Fibroblast of mammary gland (primary cell): ENCODE measurements around the gene BMP10.
A peak's percentile ranks its signal among the peaks of the same experiment; 100 is the strongest.

Source experiments
- DNase-seq: peaks from one replicate; pipeline ENCODE4 v3.0.0-alpha.2; 2010; ENCODE audit warnings: low read depth
- H3K4me3 ChIP-seq: 2 replicates; pipeline ENCODE4 v1.5.1; 2011; ENCODE audit warnings: low read depth, mild to moderate bottlenecking, low read length, moderate library complexity; ENCODE audit not compliant: control insufficient read depth
- TF ChIP-seq, protein P1 (sequence below): conservative IDR thresholded peaks from 2 replicates; pipeline ENCODE4 v1.5.1; 2011; ENCODE audit warnings: low read depth, low read length, inconsistent platforms; ENCODE audit not compliant: control insufficient read depth, insufficient read depth

Gene BMP10

DNA sequence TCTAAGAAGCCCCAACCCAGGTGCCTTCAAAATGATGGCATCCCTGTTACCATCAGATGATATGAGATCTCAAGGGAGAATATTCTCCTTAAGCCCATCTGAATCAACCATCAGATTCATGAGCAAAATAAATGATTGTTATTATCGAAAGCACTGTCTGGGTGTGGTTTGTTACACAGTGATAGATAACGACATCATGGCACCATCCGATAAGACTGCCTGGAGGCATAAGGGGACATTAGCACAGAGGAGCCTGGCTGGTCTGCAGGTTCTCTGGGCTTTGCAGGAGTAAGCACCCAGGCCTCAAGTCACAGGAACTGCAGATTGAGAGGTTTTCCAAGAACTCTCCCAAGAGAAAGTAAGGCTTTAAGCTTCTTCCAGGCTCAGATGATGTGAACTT, 15.6 kb downstream of the BMP10 start:
- TF ChIP-seq, protein P1, sequence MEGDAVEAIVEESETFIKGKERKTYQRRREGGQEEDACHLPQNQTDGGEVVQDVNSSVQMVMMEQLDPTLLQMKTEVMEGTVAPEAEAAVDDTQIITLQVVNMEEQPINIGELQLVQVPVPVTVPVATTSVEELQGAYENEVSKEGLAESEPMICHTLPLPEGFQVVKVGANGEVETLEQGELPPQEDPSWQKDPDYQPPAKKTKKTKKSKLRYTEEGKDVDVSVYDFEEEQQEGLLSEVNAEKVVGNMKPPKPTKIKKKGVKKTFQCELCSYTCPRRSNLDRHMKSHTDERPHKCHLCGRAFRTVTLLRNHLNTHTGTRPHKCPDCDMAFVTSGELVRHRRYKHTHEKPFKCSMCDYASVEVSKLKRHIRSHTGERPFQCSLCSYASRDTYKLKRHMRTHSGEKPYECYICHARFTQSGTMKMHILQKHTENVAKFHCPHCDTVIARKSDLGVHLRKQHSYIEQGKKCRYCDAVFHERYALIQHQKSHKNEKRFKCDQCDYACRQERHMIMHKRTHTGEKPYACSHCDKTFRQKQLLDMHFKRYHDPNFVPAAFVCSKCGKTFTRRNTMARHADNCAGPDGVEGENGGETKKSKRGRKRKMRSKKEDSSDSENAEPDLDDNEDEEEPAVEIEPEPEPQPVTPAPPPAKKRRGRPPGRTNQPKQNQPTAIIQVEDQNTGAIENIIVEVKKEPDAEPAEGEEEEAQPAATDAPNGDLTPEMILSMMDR, result no peak
- no peak for DNase-seq
- no peak overlapping the region for H3K4me3 ChIP-seq

DNA sequence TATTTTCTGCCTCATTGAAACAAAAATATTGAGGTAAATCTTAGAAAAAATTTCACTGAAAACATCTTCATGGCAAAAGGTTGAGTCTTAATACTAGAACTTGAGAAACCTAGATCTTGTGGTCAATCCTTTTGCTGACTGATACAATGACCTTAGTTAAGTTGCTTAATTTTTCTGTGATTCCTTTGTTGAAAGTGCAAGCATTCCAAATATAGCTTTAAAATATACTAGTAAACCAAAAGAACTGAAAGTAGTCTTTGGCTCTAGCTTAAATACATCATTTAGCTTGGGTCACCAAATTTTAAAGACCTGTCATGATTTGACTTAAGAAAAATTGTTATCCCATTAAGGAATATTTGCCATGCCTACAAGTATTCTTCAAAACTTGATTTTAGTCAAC, 16.7 kb downstream of the BMP10 start:
- no peak for DNase-seq
- TF ChIP-seq, protein P1, result no peak
- H3K4me3 ChIP-seq, result no peak overlapping the region

DNA sequence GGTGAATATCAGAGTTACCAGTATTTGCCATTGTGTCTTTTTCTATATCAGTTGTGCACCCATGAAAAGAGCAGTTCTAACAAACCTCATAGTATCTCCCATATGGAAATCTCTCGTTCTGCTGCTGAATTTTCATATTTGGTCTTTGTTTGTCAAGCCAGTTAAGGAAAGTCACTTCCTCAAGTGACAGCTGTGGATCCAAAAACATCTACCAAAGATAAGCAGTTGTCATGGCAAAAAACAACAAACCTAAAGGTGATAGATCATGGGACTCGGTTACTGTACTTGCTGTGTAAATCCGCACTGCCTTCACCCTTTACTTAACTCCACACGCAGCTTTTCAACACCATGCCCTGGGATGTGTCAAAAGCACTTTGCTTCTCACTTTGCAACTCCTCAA, 17.3 kb downstream of the BMP10 start:
- H3K4me3 ChIP-seq, result no peak overlapping the region
- DNase-seq, result no peak

DNA sequence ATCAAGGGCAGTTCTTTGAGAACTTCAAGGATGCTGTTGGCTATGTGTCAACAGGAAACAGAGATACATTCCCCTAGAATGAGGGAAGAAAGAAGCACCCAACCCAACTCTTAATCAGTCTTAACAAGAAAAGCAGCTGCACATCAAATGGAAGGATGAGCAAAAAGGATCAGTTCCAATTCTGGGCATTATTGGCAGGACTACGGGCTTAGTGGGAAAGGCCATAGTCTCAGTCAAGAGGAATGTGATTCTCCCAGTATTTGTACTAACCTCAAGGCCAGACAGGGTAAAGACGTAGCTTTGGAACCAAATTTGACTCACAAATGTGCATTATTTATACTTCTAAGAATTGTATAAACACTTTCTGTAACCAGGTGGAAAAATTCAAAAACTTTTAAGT, 18.2 kb downstream of the BMP10 start:
- TF ChIP-seq, protein P1, result no peak
- no peak overlapping the region for H3K4me3 ChIP-seq
- peak; percentile 6 for DNase-seq

More for the DNA sequence above, 17.3 kb downstream of the BMP10 start:
- TF ChIP-seq, protein P1, result no peak

DNA sequence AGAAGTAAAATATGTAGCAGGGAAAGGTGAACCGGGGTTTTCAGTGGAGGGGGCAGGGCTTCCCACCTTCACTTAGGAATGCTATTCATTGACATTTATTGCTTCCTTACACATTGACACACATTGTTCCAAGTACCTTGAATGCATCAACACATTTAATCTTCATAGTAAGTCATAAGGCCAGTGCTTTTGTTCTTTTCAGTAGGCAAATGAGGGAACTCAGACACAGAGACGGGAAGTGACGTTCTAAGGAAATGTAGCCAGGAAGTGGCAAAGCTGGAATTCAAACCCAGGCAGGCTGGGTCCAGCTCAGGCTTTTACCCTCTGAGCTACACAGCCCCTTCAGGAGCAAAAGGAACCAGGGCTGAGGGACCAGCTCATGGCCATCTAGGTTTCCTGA, 20.7 kb downstream of the BMP10 start:
- TF ChIP-seq, protein P1, result no peak
- no peak for DNase-seq
- no peak overlapping the region for H3K4me3 ChIP-seq

DNA sequence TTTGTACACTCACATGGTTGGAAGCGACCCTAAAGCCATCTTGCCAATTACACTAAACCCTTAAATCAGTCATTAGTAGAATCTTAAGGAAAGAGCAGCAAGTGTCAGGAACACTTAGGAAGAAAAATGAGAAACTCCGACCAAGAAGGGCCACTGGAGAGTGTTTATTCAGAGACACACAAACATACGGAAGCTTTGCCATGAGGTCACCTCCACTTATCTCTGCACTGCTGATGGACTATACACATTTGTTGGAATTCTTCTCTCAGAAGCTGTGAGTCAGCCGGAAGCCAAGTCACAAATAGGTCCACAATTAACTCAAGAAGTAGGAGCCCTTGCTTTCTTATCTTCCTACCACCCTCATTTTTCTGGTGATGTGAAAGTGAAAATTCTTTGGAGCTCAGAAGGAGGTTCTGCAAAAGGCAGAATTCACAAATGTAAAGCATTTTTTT, 21.6 kb downstream of the BMP10 start:
- no peak for DNase-seq
- TF ChIP-seq, protein P1, result no peak
- H3K4me3 ChIP-seq, result no peak overlapping the region

DNA sequence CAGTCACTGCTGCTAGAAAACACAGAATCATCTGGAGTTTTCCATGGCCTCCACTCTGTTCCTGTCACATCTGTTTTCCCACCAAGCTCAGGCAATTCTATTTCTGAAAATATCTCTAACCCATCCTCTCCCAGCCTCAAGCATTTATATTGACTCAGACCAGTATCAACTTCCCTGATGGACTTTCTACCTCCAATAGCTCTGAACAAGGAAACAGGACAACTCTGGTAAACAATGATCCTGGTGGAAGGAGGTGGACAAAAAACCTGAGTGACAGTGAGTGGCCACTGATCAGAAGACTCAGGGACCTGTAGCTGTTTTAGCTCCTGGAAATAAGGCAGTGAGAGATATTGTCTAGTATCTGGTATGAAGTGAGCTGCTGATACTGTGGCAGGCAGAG, 23.4 kb downstream of the BMP10 start:
- no peak for DNase-seq
- H3K4me3 ChIP-seq, result no peak overlapping the region
- TF ChIP-seq, protein P1, result no peak
